ENCODE measurements around the gene PELI1. TPM values are rescaled to one million over a fixed set of nuclear protein-coding genes. Genes with fewer than 3 reads are reported as not detected.
"Not testable (repeated sequence)": the region's sequence is repeated elsewhere in the genome, so short reads cannot be mapped to it uniquely, and the experiment has no call there.

PELI1 gene
- total RNA-seq, 1 experiment from 2014 or later, result 61.0 TPM

DNA sequence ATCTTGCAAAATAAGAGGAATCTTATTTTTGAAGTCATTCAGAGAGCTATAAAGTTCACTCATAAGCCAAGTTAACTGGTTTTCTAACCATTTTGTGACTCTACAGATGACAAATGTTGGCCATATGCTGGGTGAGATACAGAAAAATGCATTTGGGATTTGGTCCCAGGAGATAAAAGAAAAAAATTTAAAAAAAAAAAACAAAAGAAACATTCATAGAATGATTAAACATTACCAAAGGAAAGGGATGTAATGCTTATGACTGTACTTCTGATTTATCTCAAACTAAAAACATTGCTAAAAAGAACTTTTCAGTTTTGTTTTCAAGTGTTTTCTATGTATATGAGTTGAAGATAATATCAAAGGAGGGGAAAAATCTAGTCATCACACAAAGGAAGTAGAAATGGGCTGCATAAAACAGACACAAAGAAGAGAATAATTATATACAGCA lies 43.1 kb downstream of the PELI1 start:
- H3K36me3 Mint-ChIP-seq (ENCODE audit: insufficient read depth in 1 of 3, low read depth in 3 of 3), result peaks cover 31 to 70% (median 53%) of the 10 kb centered on the region in 3 experiments; a peak in 6 of 7 replicates
- no peak for DNase-seq

GRCh38 chr2:64100584-64100983 lies 43.6 kb downstream of the PELI1 start:
- H3K27ac Mint-ChIP-seq; H2BK20ac ChIP-seq (ENCODE audit: low read depth, low read length, poor library complexity, severe bottlenecking); H4K20me1 ChIP-seq (ENCODE audit: control insufficient read depth, insufficient read depth, insufficient read length); H3K23ac ChIP-seq (ENCODE audit: insufficient read length, low read depth, low read length); H3K27me3 Mint-ChIP-seq (ENCODE audit: low read depth); H3K4me1 ChIP-seq (ENCODE audit: insufficient read depth, low read length); H3K14ac ChIP-seq (ENCODE audit: insufficient read depth, low read length); H3K9ac ChIP-seq (ENCODE audit: extremely low read depth, insufficient read length, low read length); H4K5ac ChIP-seq (ENCODE audit: insufficient read length, low read depth, low read length); H4K8ac ChIP-seq (replicated peaks; ENCODE audit: insufficient read length, low read depth, low read length); H3K79me2 ChIP-seq (ENCODE audit: insufficient read depth, low read length); H2BK120ac ChIP-seq (ENCODE audit: low read depth, low read length, poor library complexity, severe bottlenecking); H3K4me1 Mint-ChIP-seq; H3K9me3 ChIP-seq (ENCODE audit: control insufficient read depth, low read depth, low read length); H2BK15ac ChIP-seq (ENCODE audit: low read depth, low read length); H3K9me3 Mint-ChIP-seq; DNase-seq; H3K4me3 Mint-ChIP-seq; H2AK5ac ChIP-seq (ENCODE audit: insufficient read length, low read length); H3K79me1 ChIP-seq (ENCODE audit: insufficient read depth, low read depth, low read length, poor library complexity, severe bottlenecking); H2BK5ac ChIP-seq (ENCODE audit: insufficient read length, low read length); H3K4me2 ChIP-seq (ENCODE audit: insufficient read depth, insufficient read length, low read length); H3T11ph ChIP-seq (ENCODE audit: low read length); H3K23me2 ChIP-seq (ENCODE audit: insufficient read length, low read depth, low read length, poor library complexity, severe bottlenecking); H3K4ac ChIP-seq (ENCODE audit: low read depth, low read length); H3K27me3 ChIP-seq (ENCODE audit: insufficient read depth, low read length); H3K27ac ChIP-seq (ENCODE audit: insufficient read length, low read depth, low read length); H4K91ac ChIP-seq (ENCODE audit: insufficient read length, low read depth, low read length); H2AFZ ChIP-seq (ENCODE audit: low read length); H3K18ac ChIP-seq (ENCODE audit: insufficient read length, low read depth, low read length); H3K56ac ChIP-seq (ENCODE audit: insufficient read length, low read depth, low read length); H2BK12ac ChIP-seq (ENCODE audit: insufficient read length, low read depth, low read length): not testable (repeated sequence)
- H3K36me3 Mint-ChIP-seq (ENCODE audit: insufficient read depth in 1 of 3, low read depth in 3 of 3), result peaks cover 35 to 70% (median 54%) of the 10 kb centered on the region in 3 experiments
- no CpG with 5 or more reads among the region's 8 CpGs for WGBS (ENCODE audit: extremely low coverage, insufficient read length, low lambda C conversion rate)

More for the DNA sequence above, 43.1 kb downstream of the PELI1 start:
- H3K27ac Mint-ChIP-seq, result peak overlapping the region in 1 of 3 experiments; percentile 37; a peak in 1 of 7 replicates
- no peak overlapping the region for H3T11ph ChIP-seq (ENCODE audit: low read length)
- H3K27me3 ChIP-seq (ENCODE audit: insufficient read depth, low read length), result no peaks in the 10 kb centered on the region
- no peak overlapping the region for H3K9ac ChIP-seq (ENCODE audit: extremely low read depth, insufficient read length, low read length)
- no peak overlapping the region for H3K18ac ChIP-seq (ENCODE audit: insufficient read length, low read depth, low read length)
- no peak overlapping the region for H2BK120ac ChIP-seq (ENCODE audit: low read depth, low read length, poor library complexity, severe bottlenecking)
- no peaks in the 10 kb centered on the region for H3K23me2 ChIP-seq (ENCODE audit: insufficient read length, low read depth, low read length, poor library complexity, severe bottlenecking)
- no peaks in the 10 kb centered on the region for H3K79me1 ChIP-seq (ENCODE audit: insufficient read depth, low read depth, low read length, poor library complexity, severe bottlenecking)
- no peak overlapping the region for H2BK15ac ChIP-seq (ENCODE audit: low read depth, low read length)
- H3K4ac ChIP-seq (ENCODE audit: low read depth, low read length), result no peak overlapping the region
- H4K20me1 ChIP-seq (ENCODE audit: control insufficient read depth, insufficient read depth, insufficient read length), result no peaks in the 10 kb centered on the region
- H4K5ac ChIP-seq (ENCODE audit: insufficient read length, low read depth, low read length), result no peak overlapping the region
- no peak overlapping the region for H4K8ac ChIP-seq (replicated peaks; ENCODE audit: insufficient read length, low read depth, low read length)
- no peak overlapping the region for H2AFZ ChIP-seq (ENCODE audit: low read length)
- H2BK20ac ChIP-seq (ENCODE audit: low read depth, low read length, poor library complexity, severe bottlenecking), result no peak overlapping the region
- H3K4me3 Mint-ChIP-seq, result no peak overlapping the region
- H3K14ac ChIP-seq (ENCODE audit: insufficient read depth, low read length), result no peak overlapping the region
- no peak overlapping the region for H3K56ac ChIP-seq (ENCODE audit: insufficient read length, low read depth, low read length)
- no peaks in the 10 kb centered on the region for H3K27me3 Mint-ChIP-seq (ENCODE audit: low read depth)
- H2AK5ac ChIP-seq (ENCODE audit: insufficient read length, low read length), result no peak overlapping the region
- no peaks in the 10 kb centered on the region for H3K4me1 ChIP-seq (ENCODE audit: insufficient read depth, low read length)
- H2BK5ac ChIP-seq (ENCODE audit: insufficient read length, low read length), result no peak overlapping the region
- H3K9me3 Mint-ChIP-seq, result no peaks in the 10 kb centered on the region
- H2BK12ac ChIP-seq (ENCODE audit: insufficient read length, low read depth, low read length), result no peak overlapping the region
- no peak overlapping the region for H4K91ac ChIP-seq (ENCODE audit: insufficient read length, low read depth, low read length)
- H3K23ac ChIP-seq (ENCODE audit: insufficient read length, low read depth, low read length), result no peak overlapping the region
- no peaks in the 10 kb centered on the region for H3K9me3 ChIP-seq (ENCODE audit: control insufficient read depth, low read depth, low read length)
- H3K4me2 ChIP-seq (ENCODE audit: insufficient read depth, insufficient read length, low read length), result no peak overlapping the region
- H3K27ac ChIP-seq (ENCODE audit: insufficient read length, low read depth, low read length), result no peak overlapping the region
- H3K4me1 Mint-ChIP-seq, result no peaks in the 10 kb centered on the region
- no peaks in the 10 kb centered on the region for H3K79me2 ChIP-seq (ENCODE audit: insufficient read depth, low read length)
- TF ChIP-seq, protein P1, sequence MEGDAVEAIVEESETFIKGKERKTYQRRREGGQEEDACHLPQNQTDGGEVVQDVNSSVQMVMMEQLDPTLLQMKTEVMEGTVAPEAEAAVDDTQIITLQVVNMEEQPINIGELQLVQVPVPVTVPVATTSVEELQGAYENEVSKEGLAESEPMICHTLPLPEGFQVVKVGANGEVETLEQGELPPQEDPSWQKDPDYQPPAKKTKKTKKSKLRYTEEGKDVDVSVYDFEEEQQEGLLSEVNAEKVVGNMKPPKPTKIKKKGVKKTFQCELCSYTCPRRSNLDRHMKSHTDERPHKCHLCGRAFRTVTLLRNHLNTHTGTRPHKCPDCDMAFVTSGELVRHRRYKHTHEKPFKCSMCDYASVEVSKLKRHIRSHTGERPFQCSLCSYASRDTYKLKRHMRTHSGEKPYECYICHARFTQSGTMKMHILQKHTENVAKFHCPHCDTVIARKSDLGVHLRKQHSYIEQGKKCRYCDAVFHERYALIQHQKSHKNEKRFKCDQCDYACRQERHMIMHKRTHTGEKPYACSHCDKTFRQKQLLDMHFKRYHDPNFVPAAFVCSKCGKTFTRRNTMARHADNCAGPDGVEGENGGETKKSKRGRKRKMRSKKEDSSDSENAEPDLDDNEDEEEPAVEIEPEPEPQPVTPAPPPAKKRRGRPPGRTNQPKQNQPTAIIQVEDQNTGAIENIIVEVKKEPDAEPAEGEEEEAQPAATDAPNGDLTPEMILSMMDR (conservative IDR thresholded peaks at IDR 0.05), result no peak

All from H9 (cell line).